Loucy (cell line): ENCODE measurements around the gene CDKL1.

Experiments used
- H2AFZ ChIP-seq: fragments of 200-600 bp; sonication (generic); 2 replicates; pipeline ENCODE4 v1.6.0; 2016; ENCODE audit warnings: antibody characterized with exemption, mild to moderate bottlenecking, low read length, moderate library complexity
- H3F3A ChIP-seq: fragments of 200-600 bp; 2 replicates; pipeline ENCODE4 v1.6.0; 2016; ENCODE audit warnings: antibody characterized with exemption, low read depth, mild to moderate bottlenecking
- H3K27me3 ChIP-seq: fragments of 200-600 bp; sonication (generic); 2 replicates; pipeline ENCODE4 v1.6.1; 2014; ENCODE audit warnings: low read length, mild to moderate bottlenecking; ENCODE audit not compliant: insufficient read depth, poor library complexity, severe bottlenecking
- H3K36me3 ChIP-seq: fragments of 200-600 bp; sonication (generic); 2 replicates; pipeline ENCODE4 v1.6.1; 2016; ENCODE audit warnings: low read length; ENCODE audit not compliant: insufficient read depth
- H3K4me1 ChIP-seq: fragments of 200-600 bp; sonication (generic); 2 replicates; pipeline ENCODE4 v1.5.1; 2014; ENCODE audit warnings: low read length, mild to moderate bottlenecking; ENCODE audit not compliant: insufficient read depth, poor library complexity, severe bottlenecking
- H3K4me2 ChIP-seq: fragments of 200-600 bp; sonication (generic); 2 replicates; pipeline ENCODE4 v1.6.0; 2014; ENCODE audit warnings: antibody characterized with exemption, low read length, low read depth, mild to moderate bottlenecking; ENCODE audit not compliant: poor library complexity, severe bottlenecking
- H3K4me3 ChIP-seq: fragments of 200-600 bp; sonication (generic); 2 replicates; pipeline ENCODE4 v1.5.1; 2014; ENCODE audit warnings: low read length, mild to moderate bottlenecking, mixed read lengths; ENCODE audit not compliant: poor library complexity, severe bottlenecking
- H3K79me2 ChIP-seq: fragments of 200-600 bp; sonication (generic); 2 replicates; pipeline ENCODE4 v1.6.1; 2014; ENCODE audit warnings: low read length; ENCODE audit not compliant: insufficient read depth
- H3K9ac ChIP-seq: fragments of 200-600 bp; sonication (generic); 2 replicates; pipeline ENCODE4 v1.6.0; 2014; ENCODE audit warnings: mild to moderate bottlenecking, low read depth, low read length, moderate library complexity; ENCODE audit not compliant: poor library complexity, severe bottlenecking
- H3K9me2 ChIP-seq: fragments of 200-600 bp; sonication (generic); replicated peaks from 2 replicates; pipeline ENCODE4 v1.6.1; 2016; ENCODE audit warnings: low read depth, low read length, mixed read lengths
- H3K9me3 ChIP-seq: fragments of 200-600 bp; sonication (generic); 2 replicates; pipeline ENCODE4 v1.6.1; 2014; ENCODE audit warnings: mild to moderate bottlenecking, antibody characterized with exemption, low read length, low read depth; ENCODE audit not compliant: insufficient read depth
- H4K20me1 ChIP-seq: fragments of 200-600 bp; sonication (generic); 2 replicates; pipeline ENCODE4 v1.6.0; 2014; ENCODE audit warnings: antibody characterized with exemption, low read length, mild to moderate bottlenecking; ENCODE audit not compliant: insufficient read depth, poor library complexity, severe bottlenecking
- CTCF ChIP-seq: fragments of 200-600 bp; sonication (generic); conservative IDR thresholded peaks from 2 replicates; pipeline ENCODE4 v1.5.1; 2014; ENCODE audit warnings: mild to moderate bottlenecking, antibody characterized with exemption, low read length
- EZH2phosphoT487 ChIP-seq: fragments of 200-600 bp; IDR thresholded peaks from 2 replicates; pipeline ENCODE4 v1.6.1; 2018; ENCODE audit warnings: antibody characterized with exemption, mild to moderate bottlenecking, moderate library complexity, borderline replicate concordance

Gene CDKL1

DNA sequence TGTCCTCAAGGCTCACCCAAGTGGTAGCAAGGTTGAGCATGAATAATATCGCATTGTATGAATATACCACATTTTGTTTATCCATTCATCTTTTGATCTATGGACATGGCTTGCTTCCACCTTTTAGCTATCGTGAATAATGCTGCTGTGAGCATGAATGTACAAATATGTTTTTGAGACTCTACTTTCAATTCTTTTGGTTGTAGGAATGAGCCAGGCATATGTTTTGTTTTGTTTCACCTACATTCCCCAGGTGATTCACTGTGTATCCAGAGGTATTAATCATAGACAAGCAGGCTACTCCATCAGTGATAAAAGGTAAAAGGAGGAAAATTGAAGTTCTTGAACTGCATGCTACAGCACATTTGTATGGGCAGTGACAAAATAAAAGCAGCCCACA is 35.8 kb downstream of the CDKL1 start:
- no peaks in the 10 kb centered on the region for H3K79me2 ChIP-seq
- H3K4me3 ChIP-seq: no peak overlapping the region
- no peaks in the 10 kb centered on the region for H3K36me3 ChIP-seq
- peaks cover 29% of the 10 kb centered on the region for H3K4me1 ChIP-seq
- peaks cover 9% of the 10 kb centered on the region for H3F3A ChIP-seq
- H3K9me3 ChIP-seq: no peaks in the 10 kb centered on the region
- H3K27me3 ChIP-seq: no peaks in the 10 kb centered on the region
- no peaks in the 10 kb centered on the region for H4K20me1 ChIP-seq
- H3K9me2 ChIP-seq: no peaks in the 10 kb centered on the region
- TF ChIP-seq CTCF (no peak), EZH2phosphoT487 (no peak)
- H2AFZ ChIP-seq: no peak overlapping the region
- H3K4me2 ChIP-seq: no peak overlapping the region
- no peak overlapping the region for H3K9ac ChIP-seq

DNA sequence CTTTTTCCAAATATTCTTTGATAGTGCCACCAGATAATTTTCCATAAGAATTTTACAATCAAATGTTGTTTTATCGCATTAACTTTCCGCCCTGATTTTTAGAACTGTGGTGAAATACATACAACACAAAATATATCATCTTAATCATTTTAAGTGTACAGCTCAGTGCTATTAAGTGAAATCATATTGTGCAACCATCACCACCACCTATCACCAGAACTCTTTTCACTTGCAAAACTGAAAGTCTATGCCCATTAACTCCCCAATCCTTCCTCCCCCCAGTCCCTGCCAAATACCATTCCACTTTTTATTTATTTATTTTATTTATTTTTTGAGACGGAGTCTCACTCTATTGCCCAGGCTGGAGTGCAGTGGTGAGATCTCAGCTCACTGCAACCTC is 36.6 kb downstream of the CDKL1 start:
- TF ChIP-seq EZH2phosphoT487: no peak
- no peak for TF ChIP-seq CTCF
- H3K4me3 ChIP-seq: no peak overlapping the region

DNA sequence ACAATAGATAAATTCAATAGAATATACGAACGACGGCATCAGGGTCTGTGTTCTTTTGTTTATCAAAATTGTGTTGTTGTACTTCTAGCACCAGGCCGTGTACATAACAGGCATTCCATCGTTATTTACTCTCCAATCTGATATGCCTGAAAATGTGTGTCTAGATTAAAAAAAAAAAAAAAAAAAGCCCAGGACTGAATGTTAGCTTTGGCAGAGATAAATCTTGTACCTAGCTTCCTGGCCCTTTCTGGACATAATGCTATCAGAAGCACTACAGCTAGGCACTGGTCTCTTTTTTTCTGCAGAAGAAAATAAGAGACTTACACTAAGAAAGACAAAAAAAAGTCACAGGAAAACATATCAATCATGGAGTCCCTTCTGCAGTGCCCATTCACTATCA is 37.0 kb downstream of the CDKL1 start:
- Histone ChIP-seq H3K9me2 (no peaks in the 10 kb centered on the region), H3K4me2 (no peak overlapping the region), H4K20me1 (no peaks in the 10 kb centered on the region), H3K4me1 (peaks cover 23% of the 10 kb centered on the region), H3K4me3 (no peak overlapping the region), H3K9me3 (no peaks in the 10 kb centered on the region), H3K36me3 (no peaks in the 10 kb centered on the region), H3K27me3 (no peaks in the 10 kb centered on the region), H3F3A (peaks cover 9% of the 10 kb centered on the region), H2AFZ (no peak overlapping the region), H3K9ac (no peak overlapping the region), H3K79me2 (no peaks in the 10 kb centered on the region)
- no peak for TF ChIP-seq EZH2phosphoT487
- no peak for TF ChIP-seq CTCF

More for the DNA sequence above, 36.6 kb downstream of the CDKL1 start:
- H2AFZ ChIP-seq: no peak overlapping the region
- no peaks in the 10 kb centered on the region for H3K9me3 ChIP-seq
- H3K4me1 ChIP-seq: peaks cover 28% of the 10 kb centered on the region
- H3K36me3 ChIP-seq: no peaks in the 10 kb centered on the region
- peaks cover 9% of the 10 kb centered on the region for H3F3A ChIP-seq
- H3K4me2 ChIP-seq: no peak overlapping the region
- no peaks in the 10 kb centered on the region for H4K20me1 ChIP-seq
- H3K79me2 ChIP-seq: no peaks in the 10 kb centered on the region
- no peaks in the 10 kb centered on the region for H3K9me2 ChIP-seq
- H3K27me3 ChIP-seq: no peaks in the 10 kb centered on the region
- H3K9ac ChIP-seq: no peak overlapping the region
